H9 (cell line): ENCODE data around the gene RBP4. TPM values are rescaled to one million over a fixed set of nuclear protein-coding genes. Genes with fewer than 3 reads are reported as not detected.

Source experiments
- DNase-seq: peaks from one replicate; pipeline ENCODE4 v3.0.0-alpha.2; 2017
- H2AFZ ChIP-seq: one replicate; pipeline ENCODE4 v1.6.1; 2013; ENCODE audit warnings: mild to moderate bottlenecking, low read length, control low read depth, moderate library complexity
- H2AK5ac ChIP-seq: 2 replicates; pipeline ENCODE4 v1.6.1; 2013; ENCODE audit warnings: low read length, control low read depth, mixed read lengths; ENCODE audit not compliant: insufficient read length
- H2BK120ac ChIP-seq: one replicate; pipeline ENCODE4 v1.6.1; 2013; ENCODE audit warnings: low read depth, mild to moderate bottlenecking, low read length, control low read depth, inconsistent platforms; ENCODE audit not compliant: poor library complexity, severe bottlenecking
- H2BK12ac ChIP-seq: 2 replicates; pipeline ENCODE4 v1.6.1; 2013; ENCODE audit warnings: low read length, control low read depth, mixed read lengths, low read depth; ENCODE audit not compliant: insufficient read length
- H2BK15ac ChIP-seq: 2 replicates; pipeline ENCODE4 v1.6.1; 2013; ENCODE audit warnings: low read depth, low read length, control low read depth
- H2BK20ac ChIP-seq: one replicate; pipeline ENCODE4 v1.6.1; 2013; ENCODE audit warnings: low read depth, mild to moderate bottlenecking, low read length, control low read depth, inconsistent platforms; ENCODE audit not compliant: poor library complexity, severe bottlenecking
- H2BK5ac ChIP-seq: 2 replicates; pipeline ENCODE4 v1.6.1; 2013; ENCODE audit warnings: low read length, control low read depth, mixed read lengths; ENCODE audit not compliant: insufficient read length
- H3K14ac ChIP-seq: 2 replicates; pipeline ENCODE4 v1.6.1; 2013; ENCODE audit warnings: low read length, control low read depth; ENCODE audit not compliant: insufficient read depth
- H3K18ac ChIP-seq: 2 replicates; pipeline ENCODE4 v1.6.1; 2013; ENCODE audit warnings: low read depth, mild to moderate bottlenecking, mixed read lengths, low read length, control low read depth; ENCODE audit not compliant: insufficient read length
- H3K23ac ChIP-seq: 2 replicates; pipeline ENCODE4 v1.6.1; 2013; ENCODE audit warnings: low read length, control low read depth, mixed read lengths, low read depth; ENCODE audit not compliant: insufficient read length
- H3K23me2 ChIP-seq: 2 replicates; pipeline ENCODE4 v1.6.1; 2013; ENCODE audit warnings: low read depth, mild to moderate bottlenecking, mixed read lengths, low read length, control low read depth; ENCODE audit not compliant: insufficient read length, poor library complexity, severe bottlenecking
- H3K27ac ChIP-seq: 2 replicates; pipeline ENCODE4 v1.5.1; 2013; ENCODE audit warnings: low read length, control low read depth, mixed read lengths, low read depth; ENCODE audit not compliant: insufficient read length
- H3K27me3 ChIP-seq: 2 replicates; pipeline ENCODE4 v1.6.1; 2013; ENCODE audit warnings: low read length, control low read depth, inconsistent platforms; ENCODE audit not compliant: insufficient read depth
- H3K4ac ChIP-seq: 2 replicates; pipeline ENCODE4 v1.6.1; 2013; ENCODE audit warnings: low read depth, mild to moderate bottlenecking, control low read depth, inconsistent platforms, low read length, moderate library complexity
- H3K4me1 ChIP-seq: 2 replicates; pipeline ENCODE4 v1.6.1; 2013; ENCODE audit warnings: low read length, control low read depth, inconsistent platforms; ENCODE audit not compliant: insufficient read depth
- H3K4me2 ChIP-seq: 2 replicates; pipeline ENCODE4 v1.6.1; 2013; ENCODE audit warnings: low read length, control low read depth, mixed read lengths; ENCODE audit not compliant: insufficient read length, insufficient read depth
- H3K56ac ChIP-seq: 2 replicates; pipeline ENCODE4 v1.6.1; 2013; ENCODE audit warnings: low read depth, mild to moderate bottlenecking, mixed read lengths, low read length, control low read depth; ENCODE audit not compliant: insufficient read length
- H3K79me1 ChIP-seq: 2 replicates; pipeline ENCODE4 v1.6.1; 2013; ENCODE audit warnings: low read depth, mild to moderate bottlenecking, moderate library complexity, low read length, control low read depth, inconsistent platforms; ENCODE audit not compliant: insufficient read depth, poor library complexity, severe bottlenecking
- H3K79me2 ChIP-seq: 2 replicates; pipeline ENCODE4 v1.6.1; 2013; ENCODE audit warnings: low read length, control low read depth, inconsistent platforms; ENCODE audit not compliant: insufficient read depth
- H3K9ac ChIP-seq: 2 replicates; pipeline ENCODE4 v1.6.1; 2013; ENCODE audit warnings: low read length, control low read depth, mixed read lengths; ENCODE audit not compliant: insufficient read length; ENCODE audit errors: extremely low read depth
- H3K9me3 ChIP-seq: one replicate; pipeline ENCODE4 v1.6.1; 2013; ENCODE audit warnings: low read depth, low read length, inconsistent platforms; ENCODE audit not compliant: control insufficient read depth
- H3T11ph ChIP-seq: one replicate; pipeline ENCODE4 v1.6.1; 2013; ENCODE audit warnings: mild to moderate bottlenecking, low read length, control low read depth, inconsistent platforms
- H4K20me1 ChIP-seq: one replicate; pipeline ENCODE4 v1.6.1; 2013; ENCODE audit not compliant: control insufficient read depth, insufficient read length, insufficient read depth
- H4K5ac ChIP-seq: 2 replicates; pipeline ENCODE4 v1.6.1; 2013; ENCODE audit warnings: low read depth, mild to moderate bottlenecking, mixed read lengths, low read length, control low read depth; ENCODE audit not compliant: insufficient read length
- H4K8ac ChIP-seq: replicated peaks from 2 replicates; pipeline ENCODE4 v1.6.1; 2013; ENCODE audit warnings: low read length, control low read depth, mixed read lengths, low read depth; ENCODE audit not compliant: insufficient read length
- H4K91ac ChIP-seq: 2 replicates; pipeline ENCODE4 v1.6.1; 2013; ENCODE audit warnings: low read depth, mild to moderate bottlenecking, moderate library complexity, mixed read lengths, low read length, control low read depth; ENCODE audit not compliant: insufficient read length
- H3K27ac Mint-ChIP-seq, 3 experiments: 2 replicates in 2 of 3; 3 replicates in 1 of 3; pipeline ENCODE4 v1.8.0; 2020 to 2021; ENCODE audit warnings: mixed read lengths in 3 of 3, mild to moderate bottlenecking in 1 of 3, moderate library complexity in 1 of 3
- H3K27me3 Mint-ChIP-seq: 2 replicates; pipeline ENCODE4 v1.8.0; 2021; ENCODE audit warnings: low read depth, mild to moderate bottlenecking, moderate library complexity, mixed read lengths
- H3K36me3 Mint-ChIP-seq, 3 experiments: 2 replicates in 2 of 3; 3 replicates in 1 of 3; pipeline ENCODE4 v1.8.0; 2020 to 2021; ENCODE audit warnings: low read depth in 3 of 3, mixed read lengths in 3 of 3; ENCODE audit not compliant: insufficient read depth in 1 of 3
- H3K4me1 Mint-ChIP-seq, 2 experiments: 2 replicates each; pipeline ENCODE4 v1.8.0; 2020; ENCODE audit warnings: mixed read lengths in 2 of 2
- H3K4me3 Mint-ChIP-seq, 2 experiments: 2 replicates in 1 of 2; 3 replicates in 1 of 2; pipeline ENCODE4 v1.8.0; 2020 to 2021; ENCODE audit warnings: mild to moderate bottlenecking in 2 of 2, mixed read lengths in 2 of 2, moderate library complexity in 1 of 2
- H3K9me3 Mint-ChIP-seq, 2 experiments: 2 replicates in 1 of 2; 3 replicates in 1 of 2; pipeline ENCODE4 v1.8.0; 2020; ENCODE audit warnings: mild to moderate bottlenecking in 2 of 2, mixed read lengths in 2 of 2, moderate library complexity in 1 of 2
- CTCF ChIP-seq: fragments of 200-600 bp; sonication (generic); conservative IDR thresholded peaks from 3 replicates; pipeline ENCODE4 v1.8.0; 2021; ENCODE audit warnings: antibody characterized with exemption, mild to moderate bottlenecking
- WGBS: extraction: QIAGEN DNeasy Blood & Tissue Kit; methylation state at CpG from one replicate; pipeline ENCODE4 v1.1.7; 2013; ENCODE audit warnings: missing lambda C conversion rate, low lambda C conversion rate, mixed read lengths; ENCODE audit not compliant: insufficient read length; ENCODE audit errors: extremely low coverage; 5-methylcytosine and 5-hydroxymethylcytosine counted together
- total RNA-seq: library from RNA; stranded (reverse); gene quantifications from 2 replicates; pipeline ENCODE4 v1.2.1, GENCODE V29; 2021

Gene RBP4
- total RNA-seq, 1 experiment from 2014 or later = not detected

GRCh38 chr10:93604146-93604545 is 3.1 kb upstream of the RBP4 start:
- H3K4me1 Mint-ChIP-seq = peaks cover 8% of the 10 kb centered on the region in 2 experiments
- H3K9me3 Mint-ChIP-seq = no peaks in the 10 kb centered on the region
- Histone ChIP-seq H2BK5ac (no peak overlapping the region), H3K4me2 (no peak overlapping the region), H2BK15ac (no peak overlapping the region), H3K4me1 (no peaks in the 10 kb centered on the region), H3K4ac (no peak overlapping the region), H4K5ac (no peak overlapping the region), H3K79me2 (no peaks in the 10 kb centered on the region), H3K23me2 (peaks cover 7% of the 10 kb centered on the region), H2BK20ac (no peak overlapping the region), H3K27me3 (peaks cover 24% of the 10 kb centered on the region), H3K27ac (no peak overlapping the region), H4K8ac (no peak overlapping the region), H4K91ac (no peak overlapping the region), H3K18ac (no peak overlapping the region), H3K14ac (no peak overlapping the region), H3K23ac (no peak overlapping the region), H3K79me1 (no peaks in the 10 kb centered on the region), H3K9ac (no peak overlapping the region), H3K56ac (no peak overlapping the region), H4K20me1 (no peaks in the 10 kb centered on the region), H3T11ph (no peak overlapping the region), H3K9me3 (no peaks in the 10 kb centered on the region), H2AFZ (no peak overlapping the region), H2BK12ac (no peak overlapping the region), H2AK5ac (no peak overlapping the region), H2BK120ac (no peak overlapping the region)
- no peak for TF ChIP-seq CTCF
- H3K36me3 Mint-ChIP-seq = no peaks in the 10 kb centered on the region; a peak in 1 of 7 replicates
- H3K27ac Mint-ChIP-seq = no peak overlapping the region
- no peak overlapping the region for H3K4me3 Mint-ChIP-seq
- no CpG with 5 or more reads among the region's 2 CpGs for WGBS
- no peak for DNase-seq
- H3K27me3 Mint-ChIP-seq = peaks cover 69% of the 10 kb centered on the region
